Measurements from ENCODE around the gene KCNN2.

The KCNN2 gene

GRCh38 chr5:114500756-114501155 is 138.9 kb downstream of the KCNN2 start:
- no peak overlapping the region for H3K4me3 Mint-ChIP-seq
- no peaks in the 10 kb centered on the region for H3K36me3 Mint-ChIP-seq
- H3K4me1 Mint-ChIP-seq = no peaks in the 10 kb centered on the region
- DNase-seq (ENCODE audit: low spot score in 2 of 2) = no peak
- H3K27ac Mint-ChIP-seq = no peak overlapping the region
- peaks cover 7% of the 10 kb centered on the region for H3K9me3 Mint-ChIP-seq
- ATAC-seq = no peak

- no peak for DNase-seq (ENCODE audit: low spot score in 2 of 2)
- ATAC-seq = no peak
- Mint-ChIP-seq H3K27ac (no peak overlapping the region), H3K36me3 (no peaks in the 10 kb centered on the region), H3K4me1 (no peaks in the 10 kb centered on the region), H3K9me3 (peaks cover 4% of the 10 kb centered on the region), H3K4me3 (no peak overlapping the region)
These were observed 142.7 kb downstream of the KCNN2 start for GRCh38 chr5:114504560-114504959.

- no peaks in the 10 kb centered on the region for H3K4me1 Mint-ChIP-seq
- H3K27ac Mint-ChIP-seq = no peak overlapping the region
- peaks cover 8% of the 10 kb centered on the region for H3K9me3 Mint-ChIP-seq
- no peak overlapping the region for H3K4me3 Mint-ChIP-seq
- ATAC-seq (no peak), DNase-seq (ENCODE audit: low spot score in 2 of 2) (no peak)
- no peaks in the 10 kb centered on the region for H3K36me3 Mint-ChIP-seq
These were observed 162.4 kb downstream of the KCNN2 start for GRCh38 chr5:114524221-114524620.

- no peak for ATAC-seq
These were observed 182.7 kb downstream of the KCNN2 start for GRCh38 chr5:114544561-114544960.

More at GRCh38 chr5:114544561-114544960, 182.7 kb downstream of the KCNN2 start:
- Mint-ChIP-seq H3K9me3 (peaks cover 22% of the 10 kb centered on the region), H3K4me3 (no peak overlapping the region), H3K4me1 (no peaks in the 10 kb centered on the region), H3K36me3 (no peaks in the 10 kb centered on the region), H3K27ac (no peak overlapping the region)
- no peak for DNase-seq (ENCODE audit: low spot score in 2 of 2)
